HG03575 (cell line): ENCODE measurements around the gene DOCK1.
"Not testable (repeated sequence)": the region's sequence is repeated elsewhere in the genome, so short reads cannot be mapped to it uniquely, and the experiment has no call there.

Experiments used
- ATAC-seq: cut with Tn5 transposase; IDR thresholded peaks from one replicate; pipeline ENCODE4 v1.9.1; 2021; ENCODE audit not compliant: unreplicated experiment, insufficient number of reproducible peaks, low FRiP score; ENCODE audit errors: extremely low read depth

The DOCK1 gene

GRCh38 chr10:127267442-127267841 is 362.2 kb downstream of the DOCK1 start:
- no peak for ATAC-seq

- no peak for ATAC-seq
These were observed 366.8 kb downstream of the DOCK1 start for GRCh38 chr10:127272076-127272475.

- no peak for ATAC-seq
These were observed 370.0 kb downstream of the DOCK1 start for GRCh38 chr10:127275272-127275671.

GRCh38 chr10:127275793-127276450 is 370.7 kb downstream of the DOCK1 start:
- no peak for ATAC-seq

GRCh38 chr10:127276794-127277462 is 371.7 kb downstream of the DOCK1 start:
- no peak for ATAC-seq

- ATAC-seq, result no peak
These were observed 372.8 kb downstream of the DOCK1 start for GRCh38 chr10:127278001-127278400.

GRCh38 chr10:127279334-127279774 is 374.1 kb downstream of the DOCK1 start:
- ATAC-seq, result no peak

- ATAC-seq, result no peak
These were observed 375.2 kb downstream of the DOCK1 start for GRCh38 chr10:127280446-127280845.

GRCh38 chr10:127283017-127283416 is 377.8 kb downstream of the DOCK1 start:
- ATAC-seq, result no peak

- ATAC-seq, result no peak
These were observed 378.3 kb downstream of the DOCK1 start for GRCh38 chr10:127283576-127283975.

- ATAC-seq, result no peak
These were observed 385.6 kb downstream of the DOCK1 start for GRCh38 chr10:127290850-127291249.

- no peak for ATAC-seq
These were observed 386.1 kb downstream of the DOCK1 start for GRCh38 chr10:127291329-127291728.

GRCh38 chr10:127292888-127293287 is 387.7 kb downstream of the DOCK1 start:
- no peak for ATAC-seq

GRCh38 chr10:127293640-127294039 is 388.4 kb downstream of the DOCK1 start:
- ATAC-seq, result no peak

GRCh38 chr10:127296696-127297095 is 391.5 kb downstream of the DOCK1 start:
- ATAC-seq, result no peak

GRCh38 chr10:127298381-127298780 is 393.2 kb downstream of the DOCK1 start:
- ATAC-seq, result no peak

GRCh38 chr10:127299192-127299591 is 394.0 kb downstream of the DOCK1 start:
- ATAC-seq, result not testable (repeated sequence)

GRCh38 chr10:127299956-127300689 is 394.9 kb downstream of the DOCK1 start:
- no peak for ATAC-seq

- ATAC-seq, result no peak
These were observed 395.7 kb downstream of the DOCK1 start for GRCh38 chr10:127300868-127301321.

- no peak for ATAC-seq
These were observed 397.1 kb downstream of the DOCK1 start for GRCh38 chr10:127302343-127302742.
